Hematopoietic multipotent progenitor cell (in vitro differentiated cells): Measurements from ENCODE around the gene TRIO. TPM values are rescaled to one million over a fixed set of nuclear protein-coding genes. Genes with fewer than 3 reads are reported as not detected.
A peak's percentile ranks its signal among the peaks of the same experiment; 100 is the strongest.

Source experiments
- DNase-seq, 3 donors: peaks; one replicate each; pipeline ENCODE4 v3.0.0-alpha.2; 2011 to 2015; ENCODE audit warnings: low read depth in 2 of 3, low spot score in 2 of 3
- total RNA-seq: library from RNA; depleted of rRNA; stranded (reverse); fragments of >200 nt; gene quantifications from one replicate; pipeline ENCODE4 v1.2.3, GENCODE V29; 2012

Gene TRIO
- total RNA-seq, 1 donor, result 69.2 TPM

DNA sequence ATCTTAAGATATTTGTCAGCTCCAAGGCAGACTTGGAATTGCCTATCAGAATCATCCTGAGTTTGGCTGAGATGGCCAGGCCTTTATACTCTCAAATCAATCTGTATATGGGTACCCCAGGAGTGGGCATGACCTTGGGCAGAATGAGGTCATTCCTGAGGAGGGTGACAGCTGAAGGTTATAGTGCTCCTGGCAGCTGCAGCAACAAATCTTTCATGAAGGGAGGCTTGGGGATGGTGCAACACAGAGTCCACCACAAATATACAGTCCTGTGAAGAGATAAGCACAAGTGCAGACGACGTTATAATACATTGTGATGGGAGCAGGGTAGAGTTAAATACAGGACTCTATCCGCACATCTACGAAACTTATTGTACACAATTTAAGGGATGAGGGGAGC is 21.1 kb upstream of the TRIO start:
- no peak for DNase-seq

DNA sequence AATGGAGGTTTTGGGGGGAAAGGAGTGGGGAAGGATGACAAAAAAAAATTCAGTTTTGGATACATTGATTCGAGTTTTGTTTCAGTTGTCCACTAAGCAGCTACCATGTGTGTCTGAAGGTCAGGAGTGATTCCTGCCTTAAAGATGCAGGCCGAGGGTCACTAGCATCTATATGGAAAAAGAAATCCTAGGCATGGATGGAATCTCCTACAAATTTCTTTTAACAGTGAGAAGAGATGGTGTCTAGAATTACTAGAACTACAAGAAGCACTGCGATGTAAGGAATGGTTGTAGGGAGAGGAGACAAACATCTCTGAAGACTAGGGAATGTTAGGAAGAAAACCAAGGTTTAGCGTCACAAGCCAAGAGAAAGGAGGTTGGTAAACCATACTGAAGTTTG is 19.6 kb upstream of the TRIO start:
- DNase-seq, result no peak

DNA sequence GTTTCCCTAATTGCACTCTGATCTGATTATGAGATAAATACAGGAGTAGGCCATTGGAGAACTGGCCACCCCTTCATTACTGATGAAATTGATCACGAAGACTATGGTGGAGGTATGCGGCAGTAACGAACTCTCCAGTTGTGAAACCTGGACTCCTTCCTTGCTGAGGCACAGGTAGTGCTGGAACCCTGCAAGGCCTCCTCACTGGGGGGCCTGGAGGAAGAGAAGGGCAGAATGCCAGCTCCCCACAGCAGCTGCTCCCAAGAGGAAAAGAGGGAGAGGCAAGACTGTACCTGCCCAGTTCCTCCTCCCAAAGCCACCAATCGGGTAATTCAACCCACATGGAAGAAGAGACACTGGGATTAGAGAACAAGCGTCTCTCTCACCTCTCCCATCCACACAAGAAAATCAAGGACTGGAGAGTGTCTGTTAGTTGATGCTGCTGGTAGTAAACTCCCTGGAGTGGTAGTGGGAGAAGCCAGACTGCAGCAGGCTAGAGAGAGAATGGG is 19.1 kb upstream of the TRIO start:
- no peak for DNase-seq

DNA sequence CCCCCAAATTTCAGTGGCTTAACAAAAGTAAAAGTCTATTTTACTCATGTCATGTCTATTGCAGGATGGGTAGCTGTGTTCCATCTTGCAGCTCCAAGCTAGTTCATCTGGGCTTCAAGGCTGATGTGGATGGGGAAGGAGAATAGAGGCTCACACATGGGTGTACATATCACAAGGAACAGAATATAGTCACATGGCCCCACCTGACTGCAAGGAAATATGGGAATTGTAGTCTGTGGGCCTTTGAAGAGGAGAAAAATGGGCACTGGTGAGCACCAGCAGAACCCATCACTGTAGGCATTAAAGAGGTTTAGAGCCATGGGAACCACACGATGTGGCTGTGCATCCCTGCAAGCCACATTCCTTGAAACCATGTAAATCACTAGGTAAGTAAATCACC is 17.9 kb upstream of the TRIO start:
- DNase-seq, result no peak

DNA sequence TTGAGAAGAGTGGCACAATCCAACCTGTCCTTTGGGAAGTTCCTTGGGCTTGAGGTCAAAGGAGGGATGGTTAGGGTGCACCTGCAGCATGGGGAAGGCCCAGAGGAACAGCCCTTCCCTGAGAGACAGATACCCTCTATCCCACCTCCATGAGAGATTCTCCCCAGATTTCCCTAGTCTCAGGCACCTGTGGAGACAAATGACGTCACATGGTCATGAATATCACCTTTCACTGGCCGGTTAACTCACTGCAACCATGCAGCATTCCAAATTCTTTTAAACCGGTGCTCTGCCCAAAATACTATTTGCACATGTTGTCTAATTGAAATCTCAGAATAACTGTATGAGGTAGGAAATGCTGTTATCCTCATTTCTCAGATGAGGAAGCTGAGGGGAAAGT is 15.6 kb upstream of the TRIO start:
- DNase-seq, result no peak

DNA sequence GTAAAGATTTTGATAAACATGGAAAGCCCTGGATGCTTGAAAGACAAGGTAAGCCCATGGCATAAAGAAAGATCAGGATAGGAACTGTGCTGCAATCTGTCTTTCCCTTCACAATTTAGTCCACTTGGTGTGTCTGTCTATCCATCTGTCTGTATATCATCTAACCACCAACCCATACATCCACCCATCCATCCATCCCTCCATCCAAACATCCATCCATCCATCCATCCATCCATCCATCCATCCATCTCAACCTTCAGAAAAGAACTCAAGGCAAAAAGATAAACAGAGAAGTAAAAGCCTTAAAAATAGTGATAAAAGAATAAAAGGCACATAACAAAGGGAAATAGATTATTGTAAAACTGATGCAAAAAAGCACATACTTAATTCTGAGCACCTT is 15.1 kb upstream of the TRIO start:
- DNase-seq, result no peak

DNA sequence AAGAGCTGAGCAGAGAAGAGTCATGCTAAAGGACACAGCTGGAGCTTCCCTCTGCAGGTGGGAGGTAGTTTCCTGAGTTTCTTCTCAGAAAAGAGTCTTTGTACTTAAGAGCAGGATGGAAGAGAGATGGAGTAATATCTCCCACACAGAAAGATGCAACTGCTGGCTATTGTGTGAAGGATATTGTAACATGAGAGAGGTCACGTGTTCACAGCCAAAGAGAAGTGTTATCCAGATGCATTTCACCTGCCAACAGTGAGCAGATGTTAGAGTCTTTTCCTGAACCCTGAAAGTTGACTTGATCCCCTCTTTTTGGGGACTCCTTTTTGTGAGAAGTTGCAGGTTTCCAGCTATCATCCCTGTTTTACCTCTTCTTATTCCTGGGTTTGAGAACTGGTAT is 14.0 kb upstream of the TRIO start:
- no peak for DNase-seq

DNA sequence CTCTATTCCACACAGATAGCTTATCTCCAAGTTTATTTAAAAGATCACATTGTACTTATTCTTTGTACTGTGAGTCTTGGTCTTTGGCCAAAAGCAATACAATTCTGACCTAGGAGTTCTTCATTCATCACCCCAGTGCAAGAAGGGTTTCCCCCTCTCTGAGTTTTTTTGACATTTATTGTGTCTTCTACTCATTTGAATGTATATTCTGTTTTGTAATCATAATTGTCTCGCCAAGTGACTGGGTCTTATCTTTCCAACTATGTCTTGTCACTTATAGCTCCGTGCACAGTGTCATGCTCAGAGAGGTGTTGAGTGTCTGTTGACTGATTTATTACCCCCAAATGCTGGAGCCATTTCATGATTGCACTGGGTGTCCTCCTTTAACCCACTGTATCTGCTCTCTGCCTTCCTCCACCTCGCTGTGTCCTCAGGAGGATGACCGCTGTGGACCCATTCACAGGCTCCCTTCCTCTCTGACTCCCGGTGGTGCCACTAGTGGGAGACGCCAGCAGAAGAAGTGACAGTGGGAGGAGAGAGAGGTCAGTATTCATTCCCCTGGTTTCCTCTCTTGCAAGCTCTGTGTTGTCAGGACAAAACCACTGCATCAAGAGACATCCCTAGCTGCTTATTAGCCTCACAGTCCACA is 11.2 kb upstream of the TRIO start:
- DNase-seq, result no peak

DNA sequence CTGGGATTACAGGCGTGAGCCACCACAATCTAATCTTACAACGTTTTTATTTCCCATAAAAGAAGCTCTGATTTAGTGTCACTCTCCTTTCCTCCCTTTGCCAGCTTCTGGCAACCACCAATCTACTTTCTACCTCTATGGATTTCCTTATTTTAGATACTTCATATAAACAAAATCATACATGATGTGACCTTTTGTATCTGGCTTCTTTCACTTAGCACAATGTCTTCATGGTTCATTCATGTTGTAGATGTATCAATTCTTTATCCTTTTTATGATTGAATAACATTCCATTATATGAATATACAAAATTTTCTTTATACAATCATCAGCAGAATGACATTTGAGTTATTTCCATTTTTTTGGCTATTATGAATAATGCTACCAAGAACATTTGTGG is 9.7 kb upstream of the TRIO start:
- DNase-seq, result no peak

DNA sequence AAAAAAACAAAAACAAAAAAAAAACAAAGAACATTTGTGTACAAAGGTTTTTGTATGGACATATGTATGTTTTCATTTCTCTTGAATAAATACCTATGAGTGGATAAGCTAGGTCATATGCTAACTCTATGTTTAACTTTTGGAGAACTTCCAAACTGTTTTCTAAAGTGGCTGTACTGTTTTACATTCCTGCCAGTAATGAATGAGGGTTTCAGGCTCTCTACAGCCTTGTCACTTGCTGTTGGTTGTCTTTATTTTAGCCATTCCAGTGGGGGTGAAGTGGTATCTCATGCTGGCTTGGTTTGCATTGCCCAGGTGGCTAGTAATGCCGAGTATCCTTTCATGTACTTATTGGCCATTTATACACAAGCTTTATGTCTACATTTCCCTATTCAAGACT is 9.1 kb upstream of the TRIO start:
- no peak for DNase-seq

DNA sequence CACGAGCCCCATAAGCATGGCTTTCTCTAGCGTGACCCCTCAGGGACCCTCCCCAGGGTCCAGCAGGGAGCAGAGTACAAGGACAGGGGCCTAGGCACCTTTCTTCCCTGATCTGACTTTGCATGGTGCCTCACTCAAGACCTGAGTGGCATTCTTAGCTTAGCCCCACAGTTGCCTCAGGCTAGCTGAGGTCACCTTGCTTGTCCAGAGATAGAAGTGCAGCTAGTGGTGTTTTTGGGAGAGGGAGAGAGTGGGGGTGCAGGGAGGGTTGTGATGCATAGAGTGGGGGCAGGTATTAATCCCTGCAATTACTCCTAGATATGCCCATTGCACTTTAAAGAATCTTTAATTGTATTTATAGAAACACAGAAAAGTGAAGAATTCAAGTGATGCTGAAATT is 8.4 kb upstream of the TRIO start:
- no peak for DNase-seq

DNA sequence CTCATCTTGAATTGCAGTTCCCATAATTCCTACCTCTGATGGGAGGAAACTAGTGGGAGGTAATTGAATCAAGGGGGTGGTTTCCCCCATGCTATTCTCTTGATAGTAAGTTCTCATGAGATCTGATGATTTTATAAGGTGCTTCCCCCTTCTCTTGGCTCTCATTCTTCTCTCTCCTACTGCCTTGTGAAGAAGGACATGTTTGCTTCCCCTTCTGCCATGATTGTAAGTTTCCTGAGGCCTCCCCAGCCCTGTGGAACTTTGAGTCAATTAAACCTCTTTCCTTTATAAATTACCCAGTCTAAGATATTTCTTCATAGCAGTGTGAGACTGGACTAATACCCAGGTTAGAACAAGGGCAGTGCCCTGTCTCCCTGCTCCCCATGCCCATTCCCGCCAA is 7.5 kb upstream of the TRIO start:
- no peak for DNase-seq

DNA sequence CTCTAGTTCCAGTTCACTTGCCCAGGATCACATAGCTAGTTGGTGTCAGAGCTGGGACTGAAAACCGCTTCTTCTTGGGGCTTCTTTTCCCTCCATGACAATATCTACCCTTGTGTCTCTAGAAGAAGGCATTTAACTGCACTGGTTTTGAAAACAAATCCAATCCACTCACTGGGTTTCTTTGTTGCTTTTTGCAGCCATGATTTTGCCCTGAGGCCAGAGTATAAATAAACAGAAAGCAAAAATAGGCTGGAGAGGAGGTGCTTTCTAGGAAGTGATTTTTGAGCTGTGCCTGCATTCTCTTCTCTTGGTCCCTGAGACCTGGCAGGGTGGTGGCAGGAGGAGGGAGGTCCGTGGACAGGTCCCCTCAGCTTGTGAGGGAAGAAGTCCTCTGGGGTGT is 6.9 kb upstream of the TRIO start:
- DNase-seq, result no peak

DNA sequence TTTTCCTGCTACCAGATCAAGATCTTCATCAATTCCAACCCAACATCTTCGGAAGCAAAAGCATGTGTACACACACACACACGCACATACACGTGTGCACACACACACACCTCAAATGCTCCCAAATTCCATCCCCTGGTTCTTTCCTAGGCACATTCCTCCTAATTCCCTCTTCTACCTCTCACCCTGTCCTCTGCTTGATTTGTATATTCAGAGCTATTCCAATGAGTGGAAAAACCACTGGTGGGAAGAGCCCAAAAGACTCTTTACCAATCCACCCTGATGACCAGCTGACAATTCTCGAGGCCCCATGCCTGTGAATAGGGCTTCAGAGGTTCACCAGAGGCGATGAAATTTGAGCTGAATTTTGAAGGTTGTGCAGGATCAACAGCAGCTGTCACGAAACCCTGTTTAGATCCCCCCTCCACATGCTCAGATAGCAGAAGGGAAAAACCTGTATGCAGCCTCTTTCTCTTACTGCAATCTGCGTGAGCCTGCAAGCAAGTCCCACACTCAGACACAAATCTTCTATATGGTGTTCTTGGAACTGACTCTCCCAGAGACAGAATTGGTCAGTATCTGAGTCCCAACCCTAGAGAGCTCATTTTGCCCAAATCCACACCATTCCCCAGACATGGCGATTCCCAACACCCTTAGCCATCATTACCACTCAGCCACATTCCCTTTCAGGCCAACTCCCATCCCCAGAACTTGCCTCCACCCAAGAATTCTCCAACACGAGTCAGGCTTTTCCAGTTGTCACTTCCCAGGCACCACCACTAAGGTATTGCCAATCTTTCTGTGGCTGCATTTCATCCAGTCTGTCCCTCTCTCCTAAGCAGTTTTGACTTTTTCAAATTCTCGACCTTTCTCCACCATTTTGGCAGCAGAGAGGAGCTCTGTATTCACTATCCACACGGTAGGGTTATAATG is 4.3 kb upstream of the TRIO start:
- DNase-seq, result no peak

DNA sequence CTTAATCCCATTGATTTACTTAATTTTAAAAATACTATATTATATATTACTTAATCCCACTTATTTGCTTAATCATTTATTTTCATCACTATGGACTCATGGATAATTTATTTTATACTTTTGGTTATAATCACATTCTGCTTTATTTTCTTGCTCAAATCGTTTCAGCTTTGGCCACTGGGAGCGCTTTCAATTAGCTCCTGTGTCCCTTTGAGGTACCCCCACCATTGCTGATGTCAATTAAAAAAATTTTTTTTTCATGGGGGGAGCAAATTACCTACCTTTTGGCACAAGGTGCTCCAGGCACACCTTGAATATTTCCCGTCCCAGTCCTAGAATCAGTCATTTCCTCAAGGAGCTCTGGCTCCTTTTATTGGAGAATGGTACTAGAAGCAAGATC is 1.4 kb upstream of the TRIO start:
- DNase-seq, result peak in 1 of 3 donors; percentile 11

DNA sequence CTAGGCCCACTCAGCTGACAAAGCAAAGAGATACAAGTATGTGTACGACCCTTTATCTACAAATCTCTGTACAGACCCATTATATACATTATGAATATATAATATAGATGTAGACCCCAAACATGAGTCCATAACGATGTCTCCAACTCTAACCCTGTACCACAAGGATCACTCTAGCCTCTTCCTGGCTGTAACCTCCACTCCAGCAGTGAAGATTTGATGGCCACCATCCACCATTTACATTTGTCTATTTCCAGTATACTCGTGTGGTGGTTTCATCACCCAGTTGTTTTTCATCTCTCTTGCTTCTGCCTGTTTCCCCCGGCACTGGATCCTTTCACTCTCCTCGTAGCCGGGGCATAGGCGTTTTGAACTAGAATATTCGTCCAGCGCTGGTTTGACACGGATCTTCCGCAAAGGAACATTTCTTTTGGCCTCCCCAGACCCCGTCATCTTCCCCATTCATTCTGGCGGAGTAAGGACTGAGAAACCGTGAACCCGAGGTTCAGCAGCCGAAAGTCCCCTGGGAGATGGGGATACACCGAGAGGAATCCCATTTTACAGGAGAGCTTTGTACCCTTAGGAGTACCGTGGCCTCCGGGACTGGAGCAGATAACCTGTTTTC is 828 bp upstream of the TRIO start:
- peak in 1 of 3 donors; percentile 42 for DNase-seq

DNA sequence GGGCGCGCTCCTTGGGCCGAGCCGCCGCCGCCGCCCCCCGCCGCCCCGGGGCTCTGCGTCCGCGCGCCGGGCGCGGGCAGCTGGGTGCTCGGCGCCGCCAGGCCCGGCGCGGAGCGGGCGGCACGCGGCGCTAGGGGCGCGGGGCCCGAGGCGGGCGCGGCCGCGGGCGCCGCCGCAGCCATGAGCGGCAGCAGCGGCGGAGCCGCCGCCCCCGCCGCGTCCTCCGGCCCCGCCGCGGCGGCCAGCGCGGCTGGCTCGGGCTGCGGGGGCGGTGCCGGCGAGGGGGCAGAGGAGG is 351 bp downstream of the TRIO start:
- DNase-seq, result no peak

DNA sequence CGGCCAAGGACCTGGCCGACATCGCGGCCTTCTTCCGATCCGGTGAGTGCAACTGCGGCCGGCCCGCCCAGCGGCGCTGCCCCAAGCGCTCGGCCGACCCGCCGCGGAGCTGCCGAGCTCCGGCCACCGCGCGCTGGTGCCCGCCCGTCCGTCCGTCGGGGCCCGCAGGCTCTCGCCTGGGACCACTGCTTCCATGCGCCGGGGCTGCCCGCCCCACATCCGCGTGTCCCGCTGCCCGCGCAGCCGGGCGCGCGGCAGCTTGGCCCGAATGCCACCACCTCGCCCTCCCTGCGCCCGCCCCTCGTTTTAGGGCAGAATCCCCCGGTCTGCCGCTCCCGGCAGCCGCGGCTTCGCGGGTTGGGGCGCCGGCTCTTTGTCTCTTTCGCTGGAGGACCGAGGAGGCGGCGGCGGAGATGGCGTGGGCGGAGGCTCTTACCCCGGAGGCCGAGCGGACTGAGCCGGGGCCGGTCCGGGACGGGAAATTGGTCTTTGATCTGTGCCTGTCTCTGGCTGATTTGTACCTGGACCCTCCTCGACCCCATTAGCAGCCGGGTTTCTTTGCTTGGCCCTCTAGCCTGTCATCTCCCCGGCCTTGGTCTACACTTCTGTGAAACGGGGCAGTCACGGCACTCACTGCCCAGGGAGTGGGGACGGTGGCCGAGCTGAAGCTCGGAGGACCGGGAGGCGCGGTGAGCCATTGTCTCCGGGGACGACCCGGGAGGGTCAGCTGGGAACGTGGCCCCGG is 871 bp downstream of the TRIO start:
- peak in 1 of 3 donors; percentile 45 for DNase-seq

DNA sequence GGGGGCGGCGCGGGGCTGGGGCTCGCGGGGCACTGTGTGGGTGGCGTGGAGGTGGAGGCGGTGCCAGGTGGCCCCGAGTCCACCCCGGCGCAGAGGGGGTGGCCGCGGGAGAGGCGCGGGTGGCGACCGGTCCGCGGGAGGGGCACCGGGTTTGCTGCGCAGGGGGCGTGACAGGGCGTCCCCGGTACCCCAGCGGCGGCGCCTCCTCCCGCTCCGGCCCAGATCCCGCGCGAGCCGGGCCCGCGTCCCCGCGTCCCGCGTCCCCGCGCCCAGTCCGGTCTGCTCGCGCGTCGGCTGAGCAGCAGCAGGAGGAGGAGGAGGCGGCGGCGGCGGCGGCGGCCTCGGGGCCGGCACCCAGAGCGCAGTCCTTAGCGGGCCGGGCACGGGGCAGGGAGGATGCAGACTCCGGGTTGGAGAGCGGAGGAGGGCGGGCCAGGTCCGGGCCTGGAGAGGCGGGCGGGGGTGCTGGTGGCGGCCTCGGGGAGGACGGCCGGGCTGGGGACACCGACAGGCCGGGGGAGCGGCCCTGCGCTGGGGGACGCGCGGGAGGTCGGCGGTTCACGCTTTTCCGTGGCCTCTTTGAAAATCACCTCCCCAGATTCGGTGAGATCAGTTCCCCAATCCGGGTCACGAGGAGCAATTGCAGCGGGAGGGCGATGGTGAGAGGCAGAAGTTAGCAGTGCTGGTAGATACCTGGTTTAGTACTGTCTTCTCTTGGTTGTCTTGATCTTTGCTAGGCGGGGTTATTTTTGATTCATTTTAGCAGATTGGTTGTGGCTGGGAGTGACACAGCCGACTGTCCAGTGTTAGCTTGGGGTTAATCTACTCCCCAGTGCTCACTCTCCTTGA is 1.7 kb downstream of the TRIO start:
- peak in 2 of 3 donors; percentile 77 to 79 for DNase-seq
